Fibroblast of pulmonary artery (primary cell): ENCODE measurements around the gene C1orf74.

ENCODE experiments used
- DNase-seq: peaks from one replicate; pipeline ENCODE4 v3.0.0-alpha.2; 2010; ENCODE audit warnings: low read depth
- H3K4me3 ChIP-seq: replicated peaks from 2 replicates; pipeline ENCODE4 v1.5.1; 2011; ENCODE audit warnings: low read depth, mild to moderate bottlenecking, control low read depth, low read length, moderate library complexity
- TF ChIP-seq, protein P1 (sequence below): IDR thresholded peaks from 2 replicates; pipeline ENCODE4 v1.5.1; 2011; ENCODE audit warnings: mild to moderate bottlenecking, control low read depth, low read length, inconsistent platforms; ENCODE audit errors: missing control alignments

Gene C1orf74

DNA sequence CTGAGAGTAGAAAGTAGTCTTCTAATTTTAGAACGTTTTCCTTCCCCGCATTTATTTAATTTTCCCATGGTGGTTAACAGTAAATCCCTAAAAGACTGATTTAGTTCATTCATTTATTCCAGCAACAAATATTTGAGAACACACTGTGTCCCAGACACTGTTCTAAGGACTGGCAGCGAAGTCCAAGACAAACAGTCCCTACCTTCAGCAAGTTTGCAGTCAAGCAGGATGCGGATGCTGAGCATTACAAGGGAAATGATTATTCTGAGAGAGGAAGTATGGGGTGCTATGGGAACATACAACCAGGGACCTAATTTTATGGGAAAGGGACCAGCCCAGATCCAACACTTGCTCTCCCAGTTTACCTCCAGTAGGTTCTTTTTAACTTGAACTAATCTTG is 1.2 kb upstream of the C1orf74 start:
- no peak overlapping the region for H3K4me3 ChIP-seq
- DNase-seq = no peak
- TF ChIP-seq, protein P1, sequence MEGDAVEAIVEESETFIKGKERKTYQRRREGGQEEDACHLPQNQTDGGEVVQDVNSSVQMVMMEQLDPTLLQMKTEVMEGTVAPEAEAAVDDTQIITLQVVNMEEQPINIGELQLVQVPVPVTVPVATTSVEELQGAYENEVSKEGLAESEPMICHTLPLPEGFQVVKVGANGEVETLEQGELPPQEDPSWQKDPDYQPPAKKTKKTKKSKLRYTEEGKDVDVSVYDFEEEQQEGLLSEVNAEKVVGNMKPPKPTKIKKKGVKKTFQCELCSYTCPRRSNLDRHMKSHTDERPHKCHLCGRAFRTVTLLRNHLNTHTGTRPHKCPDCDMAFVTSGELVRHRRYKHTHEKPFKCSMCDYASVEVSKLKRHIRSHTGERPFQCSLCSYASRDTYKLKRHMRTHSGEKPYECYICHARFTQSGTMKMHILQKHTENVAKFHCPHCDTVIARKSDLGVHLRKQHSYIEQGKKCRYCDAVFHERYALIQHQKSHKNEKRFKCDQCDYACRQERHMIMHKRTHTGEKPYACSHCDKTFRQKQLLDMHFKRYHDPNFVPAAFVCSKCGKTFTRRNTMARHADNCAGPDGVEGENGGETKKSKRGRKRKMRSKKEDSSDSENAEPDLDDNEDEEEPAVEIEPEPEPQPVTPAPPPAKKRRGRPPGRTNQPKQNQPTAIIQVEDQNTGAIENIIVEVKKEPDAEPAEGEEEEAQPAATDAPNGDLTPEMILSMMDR = no peak

GRCh38 chr1:209783386-209783785 is 973 bp downstream of the C1orf74 start:
- H3K4me3 ChIP-seq = peak overlapping the region; percentile 92
- no peak for DNase-seq
- TF ChIP-seq, protein P1 = no peak

- DNase-seq = no peak
- H3K4me3 ChIP-seq = no peak overlapping the region
- TF ChIP-seq, protein P1 = no peak
These were observed 4.1 kb downstream of the C1orf74 start for GRCh38 chr1:209780268-209780667.

GRCh38 chr1:209778102-209778501 is 6.3 kb downstream of the C1orf74 start:
- no peak overlapping the region for H3K4me3 ChIP-seq
- no peak for DNase-seq
- TF ChIP-seq, protein P1 = no peak

GRCh38 chr1:209777587-209777986 is 6.8 kb downstream of the C1orf74 start:
- DNase-seq = no peak
- no peak overlapping the region for H3K4me3 ChIP-seq
- TF ChIP-seq, protein P1 = no peak

DNA sequence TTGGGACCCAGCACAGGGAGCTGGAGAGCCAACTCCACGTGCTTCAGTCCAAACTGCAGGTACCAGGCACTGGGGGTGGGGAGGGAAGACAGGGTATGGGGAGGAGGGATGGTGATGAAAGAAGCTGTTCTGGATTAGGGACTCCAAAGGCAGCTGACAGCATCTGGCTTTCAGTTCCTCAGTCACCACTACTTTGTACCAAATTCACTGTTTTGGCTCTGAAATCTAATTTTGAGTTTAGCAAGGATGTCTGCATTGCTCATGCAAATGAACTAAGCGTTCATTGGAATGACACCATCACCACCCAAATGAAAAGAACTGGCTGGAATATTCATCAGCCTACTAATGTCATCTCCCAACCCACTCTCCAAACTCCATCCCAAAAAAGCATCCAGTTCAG is 8.7 kb downstream of the C1orf74 start:
- TF ChIP-seq, protein P1 = no peak
- H3K4me3 ChIP-seq = no peak overlapping the region
- DNase-seq = no peak

DNA sequence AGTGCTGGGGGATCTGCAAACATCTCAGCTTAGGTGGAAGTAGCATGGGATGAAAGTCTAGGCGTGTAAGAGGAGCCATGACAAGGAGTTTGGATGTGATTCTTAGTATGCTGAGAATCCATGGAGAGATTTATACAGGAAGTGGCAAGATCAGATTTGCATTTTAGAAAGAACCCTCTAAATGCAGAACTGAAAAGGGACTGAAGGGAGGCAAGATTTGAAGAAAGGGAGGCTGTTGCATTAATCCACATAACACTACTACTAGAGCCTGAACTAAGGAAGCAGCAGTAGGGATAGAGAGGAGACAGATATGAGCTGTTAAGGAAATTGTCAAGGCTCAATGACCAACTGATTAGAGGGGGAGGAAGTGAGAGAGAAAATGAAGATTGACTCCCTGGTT is 9.8 kb downstream of the C1orf74 start:
- DNase-seq = no peak
- TF ChIP-seq, protein P1 = no peak
- H3K4me3 ChIP-seq = no peak overlapping the region
